A673 (cell line): ENCODE measurements around the gene BANP. TPM values are rescaled to one million over a fixed set of nuclear protein-coding genes. Genes with fewer than 3 reads are reported as not detected.
"Not testable (repeated sequence)": the region's sequence is repeated elsewhere in the genome, so short reads cannot be mapped to it uniquely, and the experiment has no call there.

Source experiments
- BruUV-seq: library from RNA; stranded (reverse); fragments of 400-500 nt; replicated peaks from 2 replicates; lab custom pipeline; 2021; lab: Mats Ljungman, UMichigan
- CTCF ChIA-PET: fragments of 300-600 bp; sonication (Branson Sonifier 250); formaldehyde crosslinking; loops from one replicate; lab custom pipeline; 2022; ENCODE audit warnings: antibody characterized with exemption; lab: Charles Lee
- POLR2A ChIA-PET: fragments of 300-600 bp; sonication (Branson Sonifier 250); formaldehyde crosslinking; loops from one replicate; lab custom pipeline; 2022; ENCODE audit warnings: antibody characterized with exemption; ENCODE audit not compliant: low non-redundant PET; lab: Charles Lee
- DNase-seq: peaks from one replicate; pipeline ENCODE4 v3.0.0-alpha.2; 2015; ENCODE audit warnings: low spot score
- H3K27ac ChIP-seq: fragments of 200-600 bp; sonication (generic); 2 replicates; pipeline ENCODE4 v1.5.1; 2016; ENCODE audit warnings: mixed run types, low read depth, mild to moderate bottlenecking, mixed read lengths, antibody characterized with exemption, low read length; ENCODE audit not compliant: poor library complexity, severe bottlenecking
- H3K27me3 ChIP-seq: fragments of 200-600 bp; sonication (generic); replicated peaks from 2 replicates; pipeline ENCODE4 v1.6.1; 2017; ENCODE audit warnings: mixed run types, low read depth, mild to moderate bottlenecking, mixed read lengths, antibody characterized with exemption, low read length; ENCODE audit not compliant: insufficient read depth, poor library complexity
- H3K36me3 ChIP-seq: fragments of 200-600 bp; sonication (generic); 2 replicates; pipeline ENCODE4 v1.6.1; 2016; ENCODE audit warnings: mixed run types, mild to moderate bottlenecking, mixed read lengths, antibody characterized with exemption, low read length; ENCODE audit not compliant: insufficient read depth, poor library complexity, severe bottlenecking
- H3K4me1 ChIP-seq: fragments of 200-600 bp; sonication (generic); 2 replicates; pipeline ENCODE4 v1.6.1; 2017; ENCODE audit warnings: mixed run types, mild to moderate bottlenecking, mixed read lengths, antibody characterized with exemption, low read length; ENCODE audit not compliant: insufficient read depth, poor library complexity, severe bottlenecking
- H3K4me3 ChIP-seq: fragments of 200-600 bp; sonication (generic); 2 replicates; pipeline ENCODE4 v1.5.1; 2016; ENCODE audit warnings: low read depth, mixed run types, mild to moderate bottlenecking, mixed read lengths, low read length; ENCODE audit not compliant: poor library complexity, severe bottlenecking
- H3K9me3 ChIP-seq: fragments of 200-600 bp; sonication (generic); 2 replicates; pipeline ENCODE4 v1.6.1; 2016; ENCODE audit warnings: mixed run types, low read depth, mild to moderate bottlenecking, mixed read lengths, antibody characterized with exemption, low read length; ENCODE audit not compliant: poor library complexity, severe bottlenecking
- CTCF ChIP-seq: fragments of 300-800, 200-600 bp; sonication (generic); conservative IDR thresholded peaks from 2 replicates; pipeline ENCODE4 v1.5.1; 2017; ENCODE audit warnings: low read depth, mild to moderate bottlenecking, antibody characterized with exemption, low read length, moderate library complexity, mixed read lengths
- EZH2 ChIP-seq: fragments of 200-600 bp; sonication (generic); IDR thresholded peaks from 2 replicates; pipeline ENCODE4 v1.6.1; 2017; ENCODE audit warnings: borderline replicate concordance, low read depth, mild to moderate bottlenecking, mixed read lengths, antibody characterized with exemption, low read length; ENCODE audit not compliant: poor library complexity, severe bottlenecking
- intact Hi-C: fragments of 100-400 bp; cut with micrococcal nuclease; formaldehyde crosslinking; loops from one replicate; pipeline ENCODE4 v1.10.0; 2022; ENCODE audit not compliant: unreplicated experiment
- total RNA-seq: library from RNA; stranded (reverse); gene quantifications from 2 replicates; pipeline ENCODE4 v1.2.3, GENCODE V29; 2021

Gene BANP
- total RNA-seq, 1 experiment from 2014 or later: 44.3 TPM

GRCh38 chr16:88113545-88114045 lies 162.4 kb downstream of the BANP start:
- no peak for DNase-seq
- no peak overlapping the region for H3K4me3 ChIP-seq
- no peaks in the 10 kb centered on the region for H3K36me3 ChIP-seq
- POLR2A ChIA-PET: no interaction called here
- intact Hi-C loops: no loop called here
- no peak overlapping the region for H3K27ac ChIP-seq
- no peaks in the 10 kb centered on the region for H3K27me3 ChIP-seq
- TF ChIP-seq EZH2 (no peak), CTCF (no peak)
- no peaks in the 10 kb centered on the region for H3K4me1 ChIP-seq
- CTCF ChIA-PET: no interaction called here
- no peaks in the 10 kb centered on the region for H3K9me3 ChIP-seq
- BruUV-seq: no TSS peak

GRCh38 chr16:88114541-88115228 lies 163.5 kb downstream of the BANP start:
- H3K4me3 ChIP-seq, DNase-seq, CTCF ChIA-PET, intact Hi-C loops, H3K9me3 ChIP-seq, H3K27me3 ChIP-seq, H3K27ac ChIP-seq, BruUV-seq, H3K4me1 ChIP-seq, H3K36me3 ChIP-seq, POLR2A ChIA-PET: not testable (repeated sequence)

- Histone ChIP-seq H3K4me3 (no peak overlapping the region), H3K4me1 (no peaks in the 10 kb centered on the region), H3K27me3 (no peaks in the 10 kb centered on the region), H3K9me3 (no peaks in the 10 kb centered on the region), H3K36me3 (no peaks in the 10 kb centered on the region), H3K27ac (no peak overlapping the region)
- no TSS peak for BruUV-seq
- TF ChIP-seq CTCF: no peak
- TF ChIP-seq EZH2: no peak
- CTCF ChIA-PET: no interaction called here
- POLR2A ChIA-PET: no interaction called here
- no peak for DNase-seq
- intact Hi-C loops: no loop called here
Measured at GRCh38 chr16:88116121-88116520, 164.9 kb downstream of the BANP start.

- ChIA-PET POLR2A (no interaction called here), CTCF (interaction anchor here (0.6 kb wide), 1 partner anchor 436 kb away, joined by 3 read pairs; no protein-coding TSS in a partner anchor)
- Histone ChIP-seq H3K4me1 (no peaks in the 10 kb centered on the region), H3K9me3 (no peaks in the 10 kb centered on the region), H3K27ac (no peak overlapping the region), H3K4me3 (no peak overlapping the region), H3K27me3 (no peaks in the 10 kb centered on the region), H3K36me3 (no peaks in the 10 kb centered on the region)
- intact Hi-C loops: no loop called here
- BruUV-seq: no TSS peak
- no peak for DNase-seq
- TF ChIP-seq CTCF (no peak), EZH2 (no peak)
Measured at GRCh38 chr16:88117476-88117868, 166.2 kb downstream of the BANP start.
